Brain pericyte (primary cell): ENCODE measurements around the gene LMX1A.
A peak's percentile ranks its signal among the peaks of the same experiment; 100 is the strongest.

Source experiments
- DNase-seq: peaks from one replicate; pipeline ENCODE4 v3.0.0-alpha.2; 2012; ENCODE audit warnings: low read depth, low spot score

The LMX1A gene

GRCh38 chr1:165355977-165356811 is at the start of gene LMX1A:
Gene LMX1A, minus strand, starts transcription at chr1:165356715. Its CDS starts 1,156 bp downstream, at chr1:165355559.
- DNase-seq: no peak

DNA sequence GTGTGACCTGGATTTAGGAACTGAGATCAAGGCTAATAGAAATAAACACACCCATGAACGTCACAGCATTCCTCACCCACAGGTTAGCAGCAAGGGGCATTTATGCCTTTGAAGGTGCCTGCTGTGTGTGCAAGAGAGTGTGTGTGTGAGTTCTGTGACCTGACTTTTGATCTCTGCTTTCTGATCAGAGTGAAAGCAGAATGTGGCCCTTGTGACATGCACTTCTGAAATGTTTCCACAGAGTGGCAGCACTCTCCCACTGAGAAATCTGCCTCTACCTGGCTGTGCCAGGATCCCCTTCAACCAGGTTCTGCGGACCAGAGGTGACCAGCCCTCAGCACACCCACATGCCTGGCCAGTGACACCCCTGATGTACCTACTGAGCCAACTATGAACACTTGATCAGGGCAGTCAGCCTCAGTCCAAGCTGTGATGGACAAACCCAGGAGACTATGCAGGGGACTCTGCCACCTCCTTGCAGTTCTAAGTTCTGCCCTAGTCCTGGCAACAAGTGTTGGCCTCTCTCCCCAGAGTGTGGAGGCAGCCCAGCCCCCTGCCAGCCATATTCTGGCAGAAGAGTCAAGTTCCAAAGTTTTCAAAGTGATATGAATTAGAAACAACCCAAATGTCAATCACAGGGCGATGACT is 47.4 kb upstream of the LMX1A start:
- DNase-seq: no peak

DNA sequence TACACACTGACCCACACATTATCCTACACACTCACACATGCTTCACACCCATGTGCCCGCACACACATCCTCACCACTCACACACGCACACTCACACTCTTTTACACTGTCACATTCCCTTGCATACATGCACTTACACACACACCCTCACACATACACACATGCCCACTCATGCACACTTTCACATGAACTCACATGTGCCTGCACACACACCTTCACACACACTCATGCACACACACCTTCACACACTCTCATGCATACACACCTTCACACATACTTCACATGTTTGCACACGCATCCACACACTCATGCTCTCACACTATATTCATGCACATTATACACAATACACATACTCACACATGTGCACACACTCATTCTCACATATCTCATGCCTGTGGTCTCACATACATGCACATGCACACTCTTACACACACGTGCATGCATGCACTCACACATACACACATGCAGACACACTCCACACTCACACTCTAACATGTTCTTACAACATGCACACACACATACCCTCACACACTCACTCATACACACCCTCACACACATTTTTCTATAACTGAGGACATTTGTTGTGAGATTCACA is 46.1 kb upstream of the LMX1A start:
- DNase-seq: no peak

DNA sequence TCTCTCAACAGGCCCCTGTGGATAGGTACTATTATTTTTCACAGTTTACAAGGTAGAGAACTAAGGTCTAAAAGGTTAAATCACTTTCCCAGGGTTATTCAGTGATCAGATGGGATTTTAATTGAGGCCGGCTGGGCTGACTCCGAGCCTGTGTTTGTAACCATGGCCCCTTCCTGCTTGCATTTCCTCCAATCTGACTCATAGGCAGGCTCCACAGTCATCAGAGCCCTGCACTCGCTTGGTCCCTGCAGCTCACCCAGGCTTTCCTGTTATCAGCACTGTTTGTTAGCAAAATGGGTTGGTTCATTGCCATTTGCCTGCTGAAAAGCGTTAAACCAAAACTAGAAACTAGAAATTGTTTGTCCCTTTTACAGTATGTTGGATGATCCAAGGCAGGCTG is 41.4 kb upstream of the LMX1A start:
- peak; percentile 5 for DNase-seq

DNA sequence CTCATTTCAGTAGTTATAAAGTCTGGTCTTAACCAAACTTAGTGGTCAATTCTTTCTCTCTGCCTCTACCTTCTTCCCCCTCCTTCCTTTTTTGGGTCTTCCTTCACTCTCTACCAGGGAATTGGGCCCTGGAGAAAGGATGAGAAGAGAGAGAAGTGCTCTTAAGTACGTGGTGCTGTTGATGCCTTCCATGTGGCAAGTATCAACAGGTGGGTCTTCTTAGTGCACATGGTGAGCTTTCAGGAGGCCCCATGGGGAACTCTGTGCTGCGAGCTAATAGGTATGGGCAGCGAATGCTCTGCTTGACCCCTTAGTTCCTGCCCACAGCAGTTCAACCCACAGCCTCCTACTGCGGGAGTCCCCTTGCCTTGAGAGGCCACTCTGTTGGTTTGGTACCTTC is 39.4 kb upstream of the LMX1A start:
- DNase-seq: no peak

GRCh38 chr1:165395478-165395877 is 39.0 kb upstream of the LMX1A start:
- DNase-seq: no peak

- peak; percentile 83 for DNase-seq
Measured at GRCh38 chr1:165392634-165393571, 36.4 kb upstream of the LMX1A start.

DNA sequence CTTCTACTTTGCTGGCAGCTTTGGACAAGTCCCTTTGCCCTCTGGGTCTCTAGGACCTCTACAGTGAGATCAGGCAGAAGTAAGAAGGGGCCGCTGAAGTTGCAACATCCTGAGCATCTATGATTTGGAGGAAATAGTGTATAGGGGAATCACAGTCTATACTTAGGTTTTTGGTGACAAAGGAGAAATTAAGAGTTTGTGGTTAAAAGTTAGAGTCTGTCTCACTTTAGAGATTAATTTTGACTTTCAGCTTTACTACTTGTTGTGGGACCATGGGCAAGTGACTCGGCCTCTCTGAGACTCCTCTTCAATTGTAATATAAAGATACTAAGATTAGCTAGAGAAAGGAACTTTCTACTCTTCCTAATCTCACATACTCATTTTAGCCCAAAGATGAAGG is 33.1 kb upstream of the LMX1A start:
- no peak for DNase-seq

DNA sequence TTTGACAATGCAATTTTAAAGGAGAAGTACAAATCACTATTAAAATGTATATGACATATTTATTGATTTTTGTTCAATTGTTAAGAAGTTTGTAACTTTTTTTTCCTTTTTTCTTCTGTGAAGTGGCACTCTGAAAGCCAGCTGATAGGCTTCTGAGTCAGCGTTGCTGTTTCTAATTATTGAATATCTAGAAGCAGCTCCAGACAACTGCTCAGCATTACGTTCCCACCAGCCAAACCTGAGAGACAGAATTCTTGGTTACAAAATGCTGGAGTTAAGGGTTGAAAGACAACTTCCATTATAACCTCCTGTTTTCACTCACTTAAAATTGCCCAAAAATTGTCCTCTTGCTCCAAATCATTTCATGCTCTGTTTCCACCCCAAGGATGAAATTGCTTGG is 31.4 kb upstream of the LMX1A start:
- no peak for DNase-seq

- DNase-seq: no peak
Measured at GRCh38 chr1:165387505-165387904, 31.0 kb upstream of the LMX1A start.

GRCh38 chr1:165383599-165384405 is 27.3 kb upstream of the LMX1A start:
- DNase-seq: no peak

- no peak for DNase-seq
Measured at GRCh38 chr1:165383067-165383466, 26.6 kb upstream of the LMX1A start.

DNA sequence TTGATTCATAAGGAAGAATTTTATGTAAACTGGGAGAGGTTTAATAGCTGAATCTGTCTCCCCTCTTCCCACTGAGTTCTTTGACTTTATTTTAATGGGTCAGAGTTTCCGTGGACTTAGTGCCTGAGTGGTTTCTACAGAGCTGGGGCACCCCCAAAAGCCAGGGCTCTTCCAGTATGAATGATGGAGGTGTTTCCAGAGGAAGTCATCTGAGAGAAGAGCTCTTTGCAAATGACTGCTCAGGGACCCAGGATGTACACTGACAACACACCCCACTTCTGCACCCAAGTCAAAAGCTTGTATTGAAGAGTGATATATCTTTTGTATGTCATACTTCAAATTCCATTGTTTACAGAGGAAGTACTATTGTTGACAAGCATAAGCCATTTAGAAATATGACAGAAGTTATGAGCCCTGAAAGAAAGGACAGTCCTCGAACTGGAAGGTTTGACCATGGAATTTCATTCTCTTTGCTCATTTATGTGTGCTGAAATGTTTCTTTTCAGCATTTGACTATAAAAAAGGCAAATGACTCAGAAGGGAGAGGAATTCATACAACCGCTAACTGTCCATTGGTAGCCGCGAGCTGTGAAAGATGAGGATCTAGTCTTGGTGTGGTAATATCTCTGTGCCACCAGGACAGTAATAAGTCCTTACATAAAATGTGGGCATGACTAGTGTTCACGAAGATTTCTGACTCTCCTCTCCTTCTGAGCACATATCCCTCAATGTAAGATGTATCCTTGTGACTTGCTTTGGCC is 25.4 kb upstream of the LMX1A start:
- DNase-seq: no peak

- DNase-seq: no peak
Measured at GRCh38 chr1:165376811-165377311, 20.3 kb upstream of the LMX1A start.

- peak; percentile 31 for DNase-seq
Measured at GRCh38 chr1:165376041-165376810, 19.7 kb upstream of the LMX1A start.

- DNase-seq: no peak
Measured at GRCh38 chr1:165375623-165376022, 19.1 kb upstream of the LMX1A start.

DNA sequence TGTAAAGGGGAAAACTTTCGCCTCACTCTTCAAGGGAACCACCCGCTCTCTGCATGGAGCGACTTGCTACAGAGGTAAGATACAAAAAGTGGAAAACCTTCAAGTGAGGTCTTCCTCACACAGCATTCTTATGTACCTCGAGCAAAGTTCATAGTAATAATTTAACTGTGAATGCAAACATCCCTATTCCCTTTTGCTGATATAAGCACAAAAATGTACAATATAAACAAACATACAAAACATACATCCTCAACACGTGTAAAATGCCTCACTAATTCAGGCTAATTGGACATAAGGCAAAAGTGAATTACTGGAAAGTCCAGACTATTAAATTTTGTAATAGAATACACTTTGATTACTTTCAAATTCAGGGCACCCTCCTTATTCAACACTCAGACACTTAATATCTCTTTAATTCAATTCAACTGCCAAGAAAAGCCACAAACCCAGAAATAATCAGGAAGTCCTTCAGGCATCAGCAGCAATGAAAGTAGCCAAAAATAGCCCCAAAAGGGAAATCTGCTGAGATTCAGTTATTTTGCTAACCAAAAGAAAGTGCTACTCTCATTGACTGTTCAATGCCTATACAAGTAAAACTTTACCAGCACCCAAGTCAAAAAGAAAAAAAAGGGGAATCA is 15.2 kb upstream of the LMX1A start:
- no peak for DNase-seq

GRCh38 chr1:165369255-165369848 is 12.8 kb upstream of the LMX1A start:
- no peak for DNase-seq
